GM19395 (cell line): ENCODE results near the gene LEFTY2.
"Not testable (repeated sequence)": the region's sequence is repeated elsewhere in the genome, so short reads cannot be mapped to it uniquely, and the experiment has no call there.

Source experiments
- ATAC-seq: cut with Tn5 transposase; IDR thresholded peaks from one replicate; pipeline ENCODE4 v1.9.1; 2021; ENCODE audit warnings: mild to moderate bottlenecking, moderate library complexity; ENCODE audit not compliant: unreplicated experiment

Gene LEFTY2

DNA sequence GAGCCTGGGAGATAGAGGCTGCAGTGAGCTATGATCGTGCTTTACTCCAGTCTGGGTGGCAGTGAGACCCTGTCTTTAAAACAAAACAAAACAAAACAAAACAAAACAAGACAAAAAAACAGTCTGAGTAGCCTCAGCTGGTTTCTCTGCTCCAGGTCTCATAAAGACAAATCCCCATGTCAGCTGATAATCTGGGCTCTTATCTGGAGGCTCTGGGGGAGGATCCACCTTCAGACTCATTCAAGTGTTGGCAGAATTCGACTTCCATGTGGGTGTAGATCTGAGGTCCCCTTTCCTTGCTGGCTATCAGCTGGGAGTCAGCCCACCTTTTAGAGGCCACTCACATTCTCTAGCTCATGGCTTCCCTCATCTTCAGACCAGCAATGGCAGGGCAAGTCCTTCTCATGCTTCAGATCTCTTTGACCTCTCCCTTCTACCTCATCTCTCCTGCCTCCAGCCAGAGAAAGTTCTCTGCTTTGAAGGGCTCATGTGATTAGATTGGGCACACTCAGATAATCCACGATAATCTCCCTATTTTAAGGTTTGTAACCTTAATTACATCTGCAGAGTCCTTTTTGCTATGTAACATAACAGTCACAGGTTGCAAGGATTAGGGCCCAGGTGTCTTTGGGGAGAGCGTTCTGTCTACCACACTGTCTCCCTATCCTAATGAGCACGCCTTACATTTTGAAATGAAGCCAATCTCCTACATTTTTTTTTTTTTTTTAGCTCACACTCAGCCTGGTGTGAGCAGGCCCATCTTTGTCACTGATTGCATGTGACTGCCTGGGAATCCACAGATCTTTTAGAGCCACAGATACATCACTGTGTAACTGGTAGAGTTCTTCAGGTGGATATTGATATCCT lies 9.5 kb downstream of the LEFTY2 start:
- ATAC-seq, result no peak

- no peak for ATAC-seq
Observed at GRCh38 chr1:225930566-225930965, 10.5 kb downstream of the LEFTY2 start.

- ATAC-seq, result not testable (repeated sequence)
Observed at GRCh38 chr1:225929462-225929861, 11.6 kb downstream of the LEFTY2 start.

DNA sequence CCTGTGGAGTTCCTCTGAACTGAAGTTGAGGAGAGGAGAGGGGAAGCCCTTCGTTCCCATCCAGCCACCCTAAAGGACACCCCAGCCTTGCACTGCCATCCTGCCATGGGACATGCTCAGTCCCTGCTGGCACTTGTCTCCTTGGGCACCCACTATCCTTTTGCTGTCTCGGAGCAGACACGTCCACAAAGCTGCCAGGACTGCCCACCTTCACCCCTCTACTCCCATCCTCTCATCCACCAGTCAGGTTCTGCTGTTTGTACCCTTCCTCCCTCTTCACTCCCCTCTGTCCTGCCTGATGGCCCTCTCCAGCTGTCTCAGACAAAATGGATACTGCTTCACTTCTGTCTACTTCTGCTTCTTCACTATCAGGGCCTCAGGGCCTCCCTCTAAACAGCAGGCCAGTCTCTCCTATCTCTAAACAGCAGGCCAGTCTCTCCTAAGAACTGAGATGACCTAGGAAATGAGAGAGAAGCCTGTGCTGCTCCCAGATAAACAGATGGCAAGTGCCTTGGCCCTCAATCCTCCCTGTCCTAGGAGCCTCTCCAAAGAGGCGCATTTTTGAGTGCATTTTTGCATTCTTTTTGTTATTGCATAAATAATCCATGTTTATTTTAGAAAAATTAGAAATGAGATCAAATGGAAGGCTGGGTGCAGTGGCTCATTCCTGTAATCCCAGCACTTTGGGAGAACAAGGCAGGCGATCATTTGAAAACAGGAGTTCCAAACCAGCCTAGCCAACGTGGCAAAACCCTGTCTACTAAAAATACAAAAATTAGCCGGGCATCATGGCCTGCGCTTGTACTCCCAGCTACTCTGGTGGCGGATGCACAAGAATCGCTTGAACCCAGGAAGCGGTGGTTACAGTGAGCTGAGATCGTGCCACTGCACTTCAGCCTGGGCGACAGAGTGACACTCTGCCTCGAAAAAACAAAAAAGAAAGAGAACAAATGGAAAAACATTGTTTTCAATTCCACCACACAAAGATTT lies 12.5 kb downstream of the LEFTY2 start:
- no peak for ATAC-seq

GRCh38 chr1:225926551-225927113 lies 14.4 kb downstream of the LEFTY2 start:
- ATAC-seq, result no peak

- ATAC-seq, result peak; percentile 98
Observed at GRCh38 chr1:225923692-225924555, 17.1 kb downstream of the LEFTY2 start, which contains the start of gene PYCR2. Gene PYCR2, minus strand, starts transcription at chr1:225924250. Its CDS starts 140 bp downstream, at chr1:225924110.

DNA sequence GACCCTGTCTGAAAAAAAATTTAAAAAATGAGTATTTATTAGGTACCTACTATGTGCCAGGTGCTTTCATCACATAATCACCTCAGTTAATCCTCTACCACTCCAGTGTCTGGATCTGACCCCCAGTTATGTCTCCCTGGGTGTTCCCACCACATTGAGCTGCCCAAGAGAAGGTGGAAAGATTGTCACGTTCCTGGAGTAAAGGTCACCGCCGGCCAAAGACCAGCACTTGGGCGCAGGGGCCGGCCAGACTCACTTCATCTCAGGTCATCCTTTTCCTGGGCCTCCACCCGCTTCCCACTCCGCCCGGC lies 17.7 kb downstream of the LEFTY2 start:
- no peak for ATAC-seq

GRCh38 chr1:225921734-225922709 lies 19.0 kb downstream of the LEFTY2 start:
- ATAC-seq, result no peak

DNA sequence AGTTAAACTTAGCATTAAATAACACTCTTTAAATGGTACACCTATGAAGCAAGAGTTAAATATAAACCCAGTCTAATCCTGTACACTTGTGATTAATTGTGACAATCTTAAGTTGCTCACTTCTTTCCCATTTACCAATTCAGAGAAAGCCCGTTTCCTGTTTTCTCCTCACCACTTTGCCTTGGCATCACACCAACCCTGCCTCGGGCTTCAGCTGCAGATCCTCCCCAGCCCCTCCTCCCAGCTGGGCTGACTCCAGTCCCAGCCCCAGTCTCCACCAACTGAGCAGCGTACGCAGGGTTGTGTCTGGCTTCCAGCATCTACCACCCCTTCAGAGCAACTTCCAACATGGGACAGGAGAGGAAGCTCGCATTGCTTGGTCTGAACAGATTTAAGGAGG lies 21.1 kb downstream of the LEFTY2 start:
- no peak for ATAC-seq

DNA sequence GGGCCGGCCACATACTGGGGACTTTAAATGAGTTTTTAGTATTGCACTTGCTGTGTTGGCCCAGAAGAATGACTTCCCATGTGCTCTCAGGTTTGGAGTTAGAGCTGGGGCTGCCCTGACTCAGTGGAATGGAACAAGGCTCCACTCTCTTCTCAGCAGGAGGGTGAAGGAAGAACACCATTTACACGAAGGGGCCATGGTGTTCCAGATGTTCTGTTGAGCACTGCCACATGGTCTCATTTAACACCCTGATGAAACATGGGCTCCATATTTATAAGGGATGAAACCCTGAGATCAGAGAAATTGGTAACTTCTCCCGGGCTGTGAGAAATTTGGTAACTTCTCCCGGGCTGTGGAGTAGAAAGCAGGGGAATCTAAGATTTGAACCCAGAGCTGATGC lies 22.7 kb downstream of the LEFTY2 start:
- no peak for ATAC-seq

GRCh38 chr1:225917536-225917935 lies 23.5 kb downstream of the LEFTY2 start:
- no peak for ATAC-seq

DNA sequence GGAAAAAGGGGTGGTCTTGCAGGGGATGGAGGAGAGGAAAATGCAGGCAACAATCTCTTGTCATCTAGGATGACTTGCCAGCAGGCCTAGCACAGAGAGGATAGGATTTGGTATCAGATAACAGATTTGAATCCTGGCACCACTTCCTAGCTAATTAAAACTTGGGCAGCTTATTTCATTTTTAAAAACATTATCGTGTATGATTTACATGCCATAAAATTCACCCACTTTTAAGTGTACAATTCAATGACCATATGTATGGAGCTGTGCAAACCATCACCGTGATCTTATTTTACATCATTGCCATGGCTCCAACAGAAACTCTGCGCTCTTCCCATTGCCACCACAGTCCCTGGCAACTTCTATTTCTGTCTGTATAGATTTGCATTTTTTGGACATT lies 23.9 kb downstream of the LEFTY2 start:
- ATAC-seq, result no peak

GRCh38 chr1:225915538-225915991 lies 25.5 kb downstream of the LEFTY2 start:
- no peak for ATAC-seq

GRCh38 chr1:225914947-225915346 lies 26.1 kb downstream of the LEFTY2 start:
- ATAC-seq, result no peak

GRCh38 chr1:225914391-225914790 lies 26.6 kb downstream of the LEFTY2 start:
- no peak for ATAC-seq

- ATAC-seq, result peak; percentile 84
Observed at GRCh38 chr1:225911191-225912130, 29.6 kb downstream of the LEFTY2 start.

- ATAC-seq, result no peak
Observed at GRCh38 chr1:225909477-225909876, 31.5 kb downstream of the LEFTY2 start.

- no peak for ATAC-seq
Observed at GRCh38 chr1:225908773-225909172, 32.2 kb downstream of the LEFTY2 start.
